ENCODE measurements around the gene RNF157. TPM values are rescaled to one million over a fixed set of nuclear protein-coding genes. Genes with fewer than 3 reads are reported as not detected.

The RNF157 gene
- polyA plus RNA-seq, 1 donor from 2014 or later: 0.43 TPM

DNA sequence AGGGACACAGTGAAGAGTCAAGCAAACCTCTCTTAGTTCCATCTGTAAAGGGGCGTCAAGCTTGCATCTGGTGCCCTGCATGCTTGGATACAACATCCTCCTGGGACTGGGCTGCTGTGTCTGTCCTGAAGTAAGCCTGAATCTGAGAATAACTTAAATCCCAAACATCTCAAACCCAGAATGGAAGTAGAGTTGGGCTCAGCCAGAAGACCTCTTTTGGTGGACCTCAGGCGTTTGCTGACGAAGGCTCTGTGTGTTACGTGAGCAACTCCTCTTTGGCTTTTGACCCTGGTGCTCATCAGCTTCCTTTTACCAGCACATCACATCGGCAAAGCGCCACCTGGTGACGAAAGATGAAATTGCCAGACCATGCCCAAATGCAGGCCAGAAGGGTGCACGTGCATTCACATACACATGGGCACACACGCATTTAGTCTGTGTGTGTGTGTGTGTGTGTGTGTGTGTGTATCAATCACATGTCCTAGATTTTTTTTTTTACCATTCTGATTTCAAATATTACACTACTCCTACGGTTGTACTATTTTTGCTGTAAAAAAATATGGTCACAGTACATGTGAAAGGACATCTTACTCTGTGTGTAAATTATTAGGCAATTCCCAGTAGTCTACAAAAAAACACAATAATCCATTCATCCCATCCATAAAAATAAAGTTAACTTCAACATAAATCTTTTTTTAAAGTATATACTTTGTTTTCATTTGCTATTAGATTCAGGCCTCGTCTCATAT, 58.1 kb downstream of the RNF157 start:
- Mint-ChIP-seq H3K4me1 (peaks cover 22 to 25% (median 22%) of the 10 kb centered on the region in 3 donors), H3K9me3 (no peaks in the 10 kb centered on the region), H3K27me3 (peaks cover 2% of the 10 kb centered on the region), H3K4me3 (peak overlapping the region in 2 of 4 donors; percentile 3 to 37), H3K27ac (peak overlapping the region in 2 of 3 donors; percentile 13 to 16), H3K36me3 (no peaks in the 10 kb centered on the region)

DNA sequence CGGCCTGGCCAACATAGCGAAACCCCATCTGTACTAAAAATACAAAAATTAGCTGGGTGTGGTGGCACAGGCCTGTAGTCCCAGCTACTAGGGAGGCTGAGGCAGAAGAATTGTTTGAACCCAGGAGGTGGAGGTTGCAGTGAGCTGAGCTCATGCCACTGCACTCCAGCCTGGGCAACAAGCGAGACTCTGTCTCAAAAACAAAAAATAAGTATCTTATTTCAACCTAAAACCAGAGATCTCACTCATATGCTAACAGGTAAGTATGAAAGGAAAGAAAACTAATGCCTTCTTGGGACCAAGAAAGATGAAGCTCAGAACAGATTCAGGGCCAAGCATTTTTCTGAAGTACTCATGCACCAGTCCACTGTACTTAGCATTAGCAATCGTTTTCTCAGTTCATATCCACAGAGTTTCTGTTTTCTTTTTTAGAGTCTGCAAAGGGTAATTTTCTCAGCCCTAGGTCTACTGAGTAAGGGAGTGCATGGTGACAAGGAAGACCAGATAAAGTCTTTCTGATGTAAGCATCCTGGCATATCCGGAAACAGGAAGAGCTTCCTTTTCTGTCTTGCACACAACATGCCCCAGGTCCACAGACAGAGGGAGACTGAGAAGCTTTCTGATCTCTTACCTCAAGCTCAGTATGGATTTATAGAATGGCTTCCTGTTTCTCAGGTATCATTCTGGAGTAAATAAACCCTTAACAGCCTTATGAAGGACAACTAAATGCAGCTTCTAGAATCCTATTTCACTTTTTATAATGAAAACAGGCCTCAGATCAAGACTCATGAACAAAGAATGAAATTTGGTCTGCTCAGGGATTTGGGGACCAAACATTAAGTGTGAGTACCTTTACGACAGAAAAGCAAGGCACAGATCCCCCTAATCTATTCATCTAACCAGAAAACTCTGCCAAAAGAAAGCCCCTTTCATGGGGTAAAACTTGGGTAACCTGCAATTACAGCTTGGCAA, 60.5 kb downstream of the RNF157 start:
- H3K36me3 Mint-ChIP-seq: no peaks in the 10 kb centered on the region
- H3K9me3 Mint-ChIP-seq: no peaks in the 10 kb centered on the region
- peaks cover 2% of the 10 kb centered on the region for H3K27me3 Mint-ChIP-seq
- H3K4me1 Mint-ChIP-seq: peaks cover 14 to 17% (median 16%) of the 10 kb centered on the region in 3 donors
- H3K4me3 Mint-ChIP-seq: peak overlapping the region in 1 of 4 donors; percentile 9
- H3K27ac Mint-ChIP-seq: peak overlapping the region; percentile 32 to 78 (median 40)

GRCh38 chr17:76178124-76178523, 62.2 kb downstream of the RNF157 start:
- Mint-ChIP-seq H3K27me3 (peaks cover 2% of the 10 kb centered on the region), H3K4me3 (peak overlapping the region in 1 of 4 donors; percentile 49), H3K4me1 (peaks cover 10 to 14% (median 12%) of the 10 kb centered on the region in 3 donors), H3K27ac (no peak overlapping the region), H3K36me3 (no peaks in the 10 kb centered on the region), H3K9me3 (no peaks in the 10 kb centered on the region)

DNA sequence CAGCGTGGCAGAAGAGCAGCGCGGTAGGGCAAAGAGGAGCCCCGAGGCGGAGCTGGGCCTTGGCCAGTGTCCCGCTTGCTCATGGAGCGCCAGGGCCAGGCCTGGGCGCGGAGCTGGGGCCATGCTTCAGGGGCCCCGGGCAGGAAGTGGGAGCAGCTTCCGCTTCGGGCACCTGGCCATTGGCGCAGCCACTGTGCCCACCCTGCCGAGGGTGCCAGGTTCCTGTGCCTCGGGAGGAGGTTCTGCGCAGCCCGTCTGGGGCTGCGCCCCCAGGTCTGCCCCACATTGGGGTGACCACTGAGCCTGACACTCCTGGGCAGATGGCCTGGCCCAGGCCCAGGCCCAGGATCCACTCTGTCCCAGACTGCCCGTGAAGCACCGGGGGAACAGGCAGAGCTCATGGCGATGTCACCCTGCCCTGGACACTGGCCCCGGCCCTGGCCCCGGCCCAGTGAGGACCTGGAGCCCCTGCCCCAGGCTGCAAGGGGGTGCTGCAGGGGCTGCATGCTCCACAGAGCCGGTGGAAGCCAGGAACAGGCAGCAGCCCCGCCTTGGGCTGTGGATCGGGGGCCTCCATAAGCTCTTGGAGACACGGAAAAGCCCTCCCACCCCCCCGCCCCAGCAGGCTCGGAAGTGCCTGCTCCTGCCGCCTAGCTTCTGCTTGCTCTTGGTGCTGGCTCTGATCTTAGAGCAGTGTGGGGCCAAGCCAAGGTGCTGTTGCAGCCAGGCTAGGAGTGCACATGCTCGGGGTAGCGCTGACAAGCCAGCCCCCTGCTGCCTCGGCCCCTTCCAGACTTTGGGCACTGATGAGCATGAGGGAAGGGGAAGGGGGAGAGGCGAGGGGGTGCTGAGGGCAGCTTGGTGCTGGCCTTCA, 63.4 kb downstream of the RNF157 start:
- Mint-ChIP-seq H3K27me3 (peaks cover 3% of the 10 kb centered on the region), H3K4me3 (no peak overlapping the region), H3K9me3 (no peaks in the 10 kb centered on the region), H3K27ac (no peak overlapping the region), H3K36me3 (no peaks in the 10 kb centered on the region), H3K4me1 (peaks cover 3 to 9% (median 7%) of the 10 kb centered on the region in 3 donors)

GRCh38 chr17:76174037-76174436, 66.3 kb downstream of the RNF157 start:
- no peak overlapping the region for H3K27ac Mint-ChIP-seq
- H3K9me3 Mint-ChIP-seq: no peaks in the 10 kb centered on the region
- H3K4me3 Mint-ChIP-seq: no peak overlapping the region
- H3K4me1 Mint-ChIP-seq: peaks cover 0 to under 1% (median 0%) of the 10 kb centered on the region in 3 donors
- H3K27me3 Mint-ChIP-seq: peaks cover 3% of the 10 kb centered on the region
- H3K36me3 Mint-ChIP-seq: no peaks in the 10 kb centered on the region

DNA sequence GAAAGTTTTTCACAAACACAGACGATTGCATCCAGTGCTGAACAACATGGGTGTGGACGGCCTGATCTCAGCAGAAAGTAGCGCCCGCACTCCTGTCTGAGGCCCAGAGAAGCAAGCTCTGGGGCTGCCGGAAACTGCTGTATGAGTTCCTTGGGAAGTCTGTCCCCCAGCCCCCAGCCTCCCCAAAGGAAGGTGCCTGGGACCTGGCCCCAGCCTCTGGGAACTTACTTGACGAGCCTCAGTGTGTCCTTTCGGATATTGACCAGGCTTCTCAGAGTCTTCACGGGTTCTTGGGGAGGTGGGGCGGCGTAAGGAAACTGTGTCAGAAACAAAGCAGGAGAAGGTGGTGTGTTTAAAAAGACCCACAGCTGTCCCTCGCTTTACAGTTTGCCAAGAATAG, 66.8 kb downstream of the RNF157 start:
- H3K27me3 Mint-ChIP-seq: peaks cover 3% of the 10 kb centered on the region
- H3K36me3 Mint-ChIP-seq: no peaks in the 10 kb centered on the region
- H3K4me1 Mint-ChIP-seq: peaks cover 0 to 2% (median 0%) of the 10 kb centered on the region in 3 donors
- H3K9me3 Mint-ChIP-seq: no peaks in the 10 kb centered on the region
- H3K4me3 Mint-ChIP-seq: no peak overlapping the region
- no peak overlapping the region for H3K27ac Mint-ChIP-seq

DNA sequence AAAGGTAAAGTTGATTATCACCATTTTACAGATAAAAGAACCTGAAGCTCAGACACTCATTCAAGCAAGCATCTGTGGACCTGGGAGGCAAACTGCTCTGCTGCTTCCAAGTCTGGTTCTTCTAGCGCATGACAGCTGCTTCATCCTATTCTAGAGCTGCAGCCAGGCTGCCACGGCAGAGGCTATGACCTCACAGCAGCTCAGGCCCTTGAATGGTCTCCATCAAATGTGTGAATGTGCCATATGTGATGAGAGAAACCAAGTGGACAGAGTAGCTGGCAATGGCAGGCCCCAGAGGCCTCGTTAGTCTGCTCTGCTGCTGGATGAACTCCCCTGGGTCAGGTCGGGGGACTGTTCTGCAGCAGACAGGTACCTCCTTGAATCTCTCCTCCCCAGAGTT, 68.6 kb downstream of the RNF157 start:
- Mint-ChIP-seq H3K27ac (no peak overlapping the region), H3K4me1 (peaks cover 0 to 2% (median 0%) of the 10 kb centered on the region in 3 donors), H3K27me3 (peaks cover 3% of the 10 kb centered on the region), H3K36me3 (no peaks in the 10 kb centered on the region), H3K4me3 (no peak overlapping the region), H3K9me3 (no peaks in the 10 kb centered on the region)

DNA sequence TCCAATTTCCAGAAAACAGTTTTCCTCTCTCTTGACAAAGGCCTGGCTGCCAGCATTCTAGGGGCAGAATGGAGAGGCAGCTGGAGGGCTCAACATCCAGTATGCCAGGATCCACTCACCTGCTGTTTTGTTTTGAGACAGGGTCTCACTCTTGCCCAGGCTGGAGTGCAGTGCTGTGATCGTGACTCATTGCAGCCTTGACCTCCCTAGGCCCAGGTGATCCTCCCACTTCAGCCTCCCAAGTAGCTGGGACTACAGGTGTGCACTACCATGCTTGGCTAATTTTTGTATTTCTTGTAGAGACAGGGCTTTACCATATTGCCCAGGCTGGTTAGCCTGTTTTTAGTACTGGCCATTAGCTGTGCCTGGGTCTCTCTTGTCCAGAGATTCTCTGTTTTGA, 70.2 kb downstream of the RNF157 start:
- peaks cover 3% of the 10 kb centered on the region for H3K27me3 Mint-ChIP-seq
- H3K4me1 Mint-ChIP-seq: peaks cover 0 to 2% (median 0%) of the 10 kb centered on the region in 3 donors
- no peaks in the 10 kb centered on the region for H3K9me3 Mint-ChIP-seq
- H3K36me3 Mint-ChIP-seq: no peaks in the 10 kb centered on the region
- no peak overlapping the region for H3K4me3 Mint-ChIP-seq
- peak overlapping the region in 1 of 3 donors; percentile 57 for H3K27ac Mint-ChIP-seq

- H3K9me3 Mint-ChIP-seq: no peaks in the 10 kb centered on the region
- H3K4me1 Mint-ChIP-seq: peaks cover 0 to 2% (median 0%) of the 10 kb centered on the region in 3 donors
- H3K4me3 Mint-ChIP-seq: no peak overlapping the region
- H3K27ac Mint-ChIP-seq: peak overlapping the region in 1 of 3 donors; percentile 57
- H3K36me3 Mint-ChIP-seq: no peaks in the 10 kb centered on the region
- no peaks in the 10 kb centered on the region for H3K27me3 Mint-ChIP-seq
Measured at GRCh38 chr17:76166906-76167305, 73.4 kb downstream of the RNF157 start.

- no peak overlapping the region for H3K4me3 Mint-ChIP-seq
- H3K27ac Mint-ChIP-seq: no peak overlapping the region
- no peaks in the 10 kb centered on the region for H3K36me3 Mint-ChIP-seq
- no peaks in the 10 kb centered on the region for H3K27me3 Mint-ChIP-seq
- H3K9me3 Mint-ChIP-seq: no peaks in the 10 kb centered on the region
- peaks cover 0 to 2% (median 0%) of the 10 kb centered on the region in 3 donors for H3K4me1 Mint-ChIP-seq
Measured at GRCh38 chr17:76166168-76166567, 74.1 kb downstream of the RNF157 start.

DNA sequence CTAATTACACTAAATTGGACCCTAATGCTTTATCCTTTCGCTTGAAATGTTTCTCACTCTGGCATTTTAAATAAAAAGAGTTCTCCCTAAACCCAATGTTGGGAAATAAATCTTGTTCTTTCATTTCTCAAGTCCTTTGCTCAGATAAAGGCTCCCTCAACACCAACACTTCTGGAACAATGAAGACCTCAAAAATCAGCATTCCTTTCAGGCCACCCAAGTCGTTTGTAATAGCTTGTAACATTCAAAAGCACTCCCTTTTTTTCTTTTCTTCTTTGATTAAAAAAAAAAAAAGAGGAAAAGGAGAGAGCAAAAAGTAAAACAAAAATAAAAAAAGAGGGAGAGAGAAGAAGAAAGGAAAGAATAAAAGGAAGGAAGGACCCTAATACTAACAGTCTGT, 76.0 kb downstream of the RNF157 start:
- H3K4me3 Mint-ChIP-seq: no peak overlapping the region
- no peaks in the 10 kb centered on the region for H3K36me3 Mint-ChIP-seq
- peaks cover 0 to 2% (median 0%) of the 10 kb centered on the region in 3 donors for H3K4me1 Mint-ChIP-seq
- H3K9me3 Mint-ChIP-seq: no peaks in the 10 kb centered on the region
- no peak overlapping the region for H3K27ac Mint-ChIP-seq
- no peaks in the 10 kb centered on the region for H3K27me3 Mint-ChIP-seq

GRCh38 chr17:76163919-76164318, 76.4 kb downstream of the RNF157 start:
- Mint-ChIP-seq H3K27ac (no peak overlapping the region), H3K27me3 (no peaks in the 10 kb centered on the region), H3K4me1 (peaks cover 0 to under 1% (median 0%) of the 10 kb centered on the region in 3 donors), H3K4me3 (no peak overlapping the region), H3K9me3 (no peaks in the 10 kb centered on the region), H3K36me3 (peaks cover 2% of the 10 kb centered on the region)

DNA sequence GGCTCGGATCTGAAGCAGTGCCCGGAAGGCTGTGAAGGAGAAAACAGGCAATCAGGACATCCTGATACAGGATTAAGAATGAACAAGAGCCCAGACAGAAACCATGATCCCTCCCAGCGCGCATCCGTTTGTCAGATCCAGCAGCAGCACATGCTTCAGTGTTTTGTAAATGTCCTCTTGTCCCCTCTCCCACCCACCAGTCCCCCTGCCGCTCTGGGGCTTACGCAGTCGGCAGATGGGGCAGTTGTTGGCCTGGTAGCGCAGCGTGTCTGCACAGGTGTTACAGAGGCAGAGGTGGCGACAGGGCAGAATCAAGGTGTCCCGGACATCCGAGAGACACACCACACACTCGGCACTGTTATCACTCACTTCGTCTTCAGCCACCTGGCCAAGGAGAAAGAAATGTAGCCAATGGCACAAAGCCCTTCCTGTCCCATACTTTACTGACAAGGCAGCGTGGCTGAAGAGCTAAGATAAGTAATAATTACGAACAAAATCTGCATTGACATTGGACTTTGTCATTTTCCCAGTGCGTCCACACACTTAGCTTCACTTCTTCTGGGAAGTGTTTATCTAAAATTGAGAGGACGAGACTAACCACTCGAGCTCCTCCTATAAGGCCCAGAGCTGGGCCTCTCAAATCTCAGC, 78.5 kb downstream of the RNF157 start:
- peaks cover 2% of the 10 kb centered on the region for H3K36me3 Mint-ChIP-seq

DNA sequence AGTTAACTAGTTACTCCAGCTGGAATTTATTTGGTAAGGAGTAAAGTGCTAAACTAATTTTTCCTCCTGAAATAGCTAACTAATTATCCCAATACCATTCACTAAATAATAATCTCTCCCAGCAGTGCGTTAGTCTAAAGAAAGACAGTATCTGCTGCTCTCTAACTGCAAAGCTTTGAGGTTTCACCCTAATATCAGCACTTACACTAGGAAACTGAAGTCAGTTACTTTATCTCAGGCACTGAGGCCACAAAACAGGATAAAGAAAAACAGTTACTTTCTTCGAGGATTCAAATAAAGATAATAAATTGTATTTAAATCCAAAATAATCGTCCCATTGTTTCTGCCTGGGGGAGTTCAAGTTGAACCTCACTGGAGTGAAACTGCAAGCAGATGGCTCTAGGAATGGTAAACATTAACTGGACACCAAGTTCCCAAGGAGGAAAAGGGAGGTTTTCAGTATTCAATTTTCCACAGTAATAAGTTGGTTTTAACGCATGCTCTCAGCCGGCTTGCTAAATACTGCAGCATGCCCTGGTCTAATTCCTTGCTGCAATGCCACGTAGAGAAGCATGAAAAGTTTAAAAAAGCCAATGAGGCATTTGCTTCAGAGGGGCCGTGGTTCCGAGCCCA, 79.3 kb downstream of the RNF157 start:
- Mint-ChIP-seq H3K27ac (no peak overlapping the region), H3K9me3 (no peaks in the 10 kb centered on the region), H3K36me3 (peaks cover 2% of the 10 kb centered on the region), H3K4me1 (no peaks in the 10 kb centered on the region), H3K4me3 (no peak overlapping the region), H3K27me3 (peaks cover 7% of the 10 kb centered on the region)

More for the DNA sequence above, 78.5 kb downstream of the RNF157 start:
- Mint-ChIP-seq H3K27ac (no peak overlapping the region), H3K27me3 (peaks cover 3% of the 10 kb centered on the region), H3K4me1 (no peaks in the 10 kb centered on the region), H3K9me3 (no peaks in the 10 kb centered on the region), H3K4me3 (peak overlapping the region in 1 of 4 donors; percentile 52)
